Activated CD4-positive, alpha-beta T cell treated with anti-CD3 and anti-CD28 coated beads, Interleukin-2, Interleukin-6, amounts not matched to agents 100 ng/mL and 50 ng/mL, durations not matched to agents 16 hours and 8 hours (primary cell): ENCODE results near the gene SLC25A2.

Experiments
- DNase-seq: peaks from one replicate; pipeline ENCODE4 v3.0.0-alpha.2; 2020

Gene SLC25A2

GRCh38 chr5:141313711-141314110 lies 9.9 kb upstream of the SLC25A2 start:
- DNase-seq, result no peak

GRCh38 chr5:141306630-141307029 lies 2.8 kb upstream of the SLC25A2 start:
- DNase-seq, result no peak

- DNase-seq, result no peak
Measured at GRCh38 chr5:141298376-141298775, 5.5 kb downstream of the SLC25A2 start.

- DNase-seq, result no peak
Measured at GRCh38 chr5:141272906-141273305, 30.9 kb downstream of the SLC25A2 start.

GRCh38 chr5:141269195-141269594 lies 34.7 kb downstream of the SLC25A2 start:
- no peak for DNase-seq

GRCh38 chr5:141261238-141261546 lies 42.7 kb downstream of the SLC25A2 start:
- DNase-seq, result no peak

- no peak for DNase-seq
Measured at GRCh38 chr5:141260458-141261237, 43.2 kb downstream of the SLC25A2 start.

GRCh38 chr5:141258948-141259347 lies 44.9 kb downstream of the SLC25A2 start:
- no peak for DNase-seq

GRCh38 chr5:141258464-141258863 lies 45.4 kb downstream of the SLC25A2 start:
- no peak for DNase-seq
